ENCODE measurements around the gene FSHR. TPM values are rescaled to one million over a fixed set of nuclear protein-coding genes. Genes with fewer than 3 reads are reported as not detected.

Gene FSHR
- total RNA-seq, 1 experiment from 2014 or later = not detected

- H3K4me3 ChIP-seq = no peak overlapping the region
- ChIA-PET CTCF (no interaction called here), POLR2A (ENCODE audit: unreplicated experiment) (no interaction called here)
- no peaks in the 10 kb centered on the region for H4K20me1 ChIP-seq (ENCODE audit: insufficient read depth)
- TF ChIP-seq CTCF (conservative IDR thresholded peaks at IDR 0.05) (no peak), EZH2 (IDR thresholded peaks at IDR 0.05; ENCODE audit: low read depth) (no peak)
- no peak overlapping the region for H3K27ac ChIP-seq
- H3K27me3 ChIP-seq (ENCODE audit: insufficient read depth, low read depth) = 0 out of 2 replicates have a peak, but pooled peaks cover 4% of the 10 kb centered on the region
- H2AFZ ChIP-seq = no peak overlapping the region
- H3K79me2 ChIP-seq (ENCODE audit: low read depth) = no peaks in the 10 kb centered on the region
- no peaks in the 10 kb centered on the region for H3F3A ChIP-seq (ENCODE audit: insufficient read depth, low read depth)
- no peak overlapping the region for H3K4me2 ChIP-seq
- BruUV-seq (replicated peaks) = no TSS peak
- no peaks in the 10 kb centered on the region for H3K36me3 ChIP-seq (ENCODE audit: low read depth)
- DNase-seq = no peak
- no peaks in the 10 kb centered on the region for H3K4me1 ChIP-seq (replicated peaks; ENCODE audit: insufficient read depth)
- intact Hi-C loops (cut with micrococcal nuclease; ENCODE audit: unreplicated experiment) = no loop called here
- no peaks in the 10 kb centered on the region for H3K9me2 ChIP-seq (ENCODE audit: insufficient read depth)
- no peaks in the 10 kb centered on the region for H3K9me3 ChIP-seq (ENCODE audit: insufficient read depth, low read depth)
Measured at GRCh38 chr2:48952143-48952542, 202.2 kb downstream of the FSHR start.

GRCh38 chr2:48948400-48949125 lies 205.8 kb downstream of the FSHR start:
- H3F3A ChIP-seq (ENCODE audit: insufficient read depth, low read depth) = no peaks in the 10 kb centered on the region
- H3K36me3 ChIP-seq (ENCODE audit: low read depth) = no peaks in the 10 kb centered on the region
- no peaks in the 10 kb centered on the region for H3K9me2 ChIP-seq (ENCODE audit: insufficient read depth)
- CTCF ChIA-PET = no interaction called here
- POLR2A ChIA-PET (ENCODE audit: unreplicated experiment) = no interaction called here
- H3K9me3 ChIP-seq (ENCODE audit: insufficient read depth, low read depth) = no peaks in the 10 kb centered on the region
- H3K79me2 ChIP-seq (ENCODE audit: low read depth) = no peaks in the 10 kb centered on the region
- H3K27ac ChIP-seq = no peak overlapping the region
- H4K20me1 ChIP-seq (ENCODE audit: insufficient read depth) = no peaks in the 10 kb centered on the region
- intact Hi-C loops (cut with micrococcal nuclease; ENCODE audit: unreplicated experiment) = loop anchor here (5.0 to 10.0 kb wide), 4 partner anchors 346 to 1454 kb away; no protein-coding TSS in a partner anchor
- H3K4me3 ChIP-seq = no peak overlapping the region
- no peak overlapping the region for H2AFZ ChIP-seq
- H3K4me1 ChIP-seq (replicated peaks; ENCODE audit: insufficient read depth) = no peaks in the 10 kb centered on the region
- no TSS peak for BruUV-seq (replicated peaks)
- TF ChIP-seq CTCF (conservative IDR thresholded peaks at IDR 0.05) = no peak
- TF ChIP-seq EZH2 (IDR thresholded peaks at IDR 0.05; ENCODE audit: low read depth) = no peak
- peaks cover 26% of the 10 kb centered on the region for H3K27me3 ChIP-seq (ENCODE audit: insufficient read depth, low read depth)
- no peak for DNase-seq
- no peak overlapping the region for H3K4me2 ChIP-seq

GRCh38 chr2:48946449-48947048 lies 207.8 kb downstream of the FSHR start:
- no peak for TF ChIP-seq EZH2 (IDR thresholded peaks at IDR 0.05; ENCODE audit: low read depth)
- TF ChIP-seq CTCF (conservative IDR thresholded peaks at IDR 0.05) = peak; percentile 99
- ChIA-PET POLR2A (ENCODE audit: unreplicated experiment) (no interaction called here), CTCF (no interaction called here)
- no peak overlapping the region for H3K27ac ChIP-seq
- no peaks in the 10 kb centered on the region for H3K4me1 ChIP-seq (replicated peaks; ENCODE audit: insufficient read depth)
- H3K4me2 ChIP-seq = no peak overlapping the region
- no peak overlapping the region for H2AFZ ChIP-seq
- no peaks in the 10 kb centered on the region for H3K79me2 ChIP-seq (ENCODE audit: low read depth)
- H3K4me3 ChIP-seq = no peak overlapping the region
- no TSS peak for BruUV-seq (replicated peaks)
- no peaks in the 10 kb centered on the region for H3K36me3 ChIP-seq (ENCODE audit: low read depth)
- peaks cover 36% of the 10 kb centered on the region for H3K27me3 ChIP-seq (ENCODE audit: insufficient read depth, low read depth)
- peak; percentile 24 to 49 for DNase-seq
- H3K9me2 ChIP-seq (ENCODE audit: insufficient read depth) = no peaks in the 10 kb centered on the region
- H3F3A ChIP-seq (ENCODE audit: insufficient read depth, low read depth) = no peaks in the 10 kb centered on the region
- H3K9me3 ChIP-seq (ENCODE audit: insufficient read depth, low read depth) = no peaks in the 10 kb centered on the region
- H4K20me1 ChIP-seq (ENCODE audit: insufficient read depth) = no peaks in the 10 kb centered on the region
- intact Hi-C loops (cut with micrococcal nuclease; ENCODE audit: unreplicated experiment) = loop anchor here (2.0 to 10.0 kb wide), 5 partner anchors 344 to 1546 kb away; no protein-coding TSS in a partner anchor

Measured in PC-9 (cell line).